ENCODE measurements around the gene SLC38A1.

- TF ChIP-seq CTCF (conservative IDR thresholded peaks at IDR 0.05; ENCODE audit: low read depth in 2 of 2) (no peak), STAT1 (IDR thresholded peaks at IDR 0.05; ENCODE audit: unreplicated experiment) (no peak), EZH2 (IDR thresholded peaks at IDR 0.05; ENCODE audit: low read depth, unreplicated experiment) (no peak), CREB1 (CRISPR knock-in tag; IDR thresholded peaks at IDR 0.05; ENCODE audit: low read depth) (no peak), POLR2AphosphoS5 (IDR thresholded peaks at IDR 0.05; ENCODE audit: low read depth) (no peak; the same call in none of the 2 replicates), ZNF331 (CRISPR knock-in tag; IDR thresholded peaks at IDR 0.05; ENCODE audit: low read depth) (no peak)
These were observed 792 bp upstream of the SLC38A1 start for GRCh38 chr12:46269429-46270241.

Data from GM23338 (cell line).